GM12875 (cell line): Measurements from ENCODE around the gene SCARB2.

ENCODE experiments used
- H3K4me3 ChIP-seq: one replicate; pipeline ENCODE4 v1.5.1; 2011; ENCODE audit warnings: low read depth, low read length, control low read depth
- TF ChIP-seq, protein P1 (sequence below): IDR thresholded peaks from 2 replicates; pipeline ENCODE4 v1.5.1; 2011; ENCODE audit warnings: low read depth, mild to moderate bottlenecking, control low read depth, inconsistent platforms, low read length, moderate library complexity, borderline replicate concordance; ENCODE audit not compliant: insufficient read depth

SCARB2 gene

GRCh38 chr4:76208005-76208765 is 5.4 kb downstream of the SCARB2 start:
- TF ChIP-seq, protein P1, sequence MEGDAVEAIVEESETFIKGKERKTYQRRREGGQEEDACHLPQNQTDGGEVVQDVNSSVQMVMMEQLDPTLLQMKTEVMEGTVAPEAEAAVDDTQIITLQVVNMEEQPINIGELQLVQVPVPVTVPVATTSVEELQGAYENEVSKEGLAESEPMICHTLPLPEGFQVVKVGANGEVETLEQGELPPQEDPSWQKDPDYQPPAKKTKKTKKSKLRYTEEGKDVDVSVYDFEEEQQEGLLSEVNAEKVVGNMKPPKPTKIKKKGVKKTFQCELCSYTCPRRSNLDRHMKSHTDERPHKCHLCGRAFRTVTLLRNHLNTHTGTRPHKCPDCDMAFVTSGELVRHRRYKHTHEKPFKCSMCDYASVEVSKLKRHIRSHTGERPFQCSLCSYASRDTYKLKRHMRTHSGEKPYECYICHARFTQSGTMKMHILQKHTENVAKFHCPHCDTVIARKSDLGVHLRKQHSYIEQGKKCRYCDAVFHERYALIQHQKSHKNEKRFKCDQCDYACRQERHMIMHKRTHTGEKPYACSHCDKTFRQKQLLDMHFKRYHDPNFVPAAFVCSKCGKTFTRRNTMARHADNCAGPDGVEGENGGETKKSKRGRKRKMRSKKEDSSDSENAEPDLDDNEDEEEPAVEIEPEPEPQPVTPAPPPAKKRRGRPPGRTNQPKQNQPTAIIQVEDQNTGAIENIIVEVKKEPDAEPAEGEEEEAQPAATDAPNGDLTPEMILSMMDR = no peak
- H3K4me3 ChIP-seq = no peak overlapping the region

DNA sequence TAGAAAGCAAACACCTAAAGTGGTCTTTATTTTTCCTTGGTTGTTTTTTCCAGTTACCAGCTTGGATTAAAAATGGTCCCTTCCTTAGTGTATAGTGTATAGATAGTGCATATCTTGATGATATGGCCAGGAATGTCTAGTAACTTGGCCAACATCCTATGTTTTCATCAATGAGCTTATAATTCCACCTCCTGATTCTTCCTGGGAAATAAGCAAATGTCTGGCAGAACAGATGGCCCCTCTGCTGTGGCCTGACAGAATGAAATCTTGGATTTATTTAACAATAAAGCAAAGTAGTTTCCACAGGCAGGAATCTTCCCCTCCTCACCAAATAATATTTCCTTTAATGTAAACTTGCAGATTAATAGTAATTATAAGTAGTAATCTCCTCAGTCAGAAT is 6.1 kb downstream of the SCARB2 start:
- H3K4me3 ChIP-seq = no peak overlapping the region
- TF ChIP-seq, protein P1 = no peak

GRCh38 chr4:76206222-76206942 is 7.2 kb downstream of the SCARB2 start:
- H3K4me3 ChIP-seq = no peak overlapping the region

DNA sequence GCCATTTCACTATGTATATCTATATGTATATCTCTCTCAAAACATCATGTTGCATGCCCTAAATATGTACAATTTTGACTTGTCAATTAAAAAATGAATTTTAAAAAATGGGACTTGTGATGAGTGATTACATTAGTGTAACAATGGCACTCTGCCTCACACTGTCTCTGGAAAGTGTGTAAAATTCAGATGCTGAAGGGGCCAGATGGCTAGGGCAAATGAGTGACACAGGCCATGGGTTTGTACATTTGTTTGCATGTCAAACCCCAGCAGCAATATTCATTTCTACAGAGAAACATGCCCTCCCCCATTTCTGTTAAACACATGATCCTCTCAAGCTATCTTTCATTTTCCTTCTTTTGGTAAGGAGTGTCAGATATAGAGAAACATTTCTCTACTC is 8.1 kb downstream of the SCARB2 start:
- TF ChIP-seq, protein P1 = no peak
- no peak overlapping the region for H3K4me3 ChIP-seq

More at GRCh38 chr4:76206222-76206942, 7.2 kb downstream of the SCARB2 start:
- TF ChIP-seq, protein P1 = no peak

GRCh38 chr4:76204936-76205335 is 8.7 kb downstream of the SCARB2 start:
- TF ChIP-seq, protein P1 = no peak
- no peak overlapping the region for H3K4me3 ChIP-seq

GRCh38 chr4:76203541-76203940 is 10.1 kb downstream of the SCARB2 start:
- TF ChIP-seq, protein P1 = no peak

More at GRCh38 chr4:76203541-76203940, 10.1 kb downstream of the SCARB2 start:
- no peak overlapping the region for H3K4me3 ChIP-seq
